Muscle layer of duodenum (tissue), 2 donors: ENCODE measurements around the gene RPL19.
A peak's percentile ranks its signal among the peaks of the same experiment; 100 is the strongest.

Source experiments
- H3K27ac ChIP-seq: one replicate; pipeline ENCODE4 v1.7.0; 2013; ENCODE audit warnings: mild to moderate bottlenecking, low read length
- H3K27me3 ChIP-seq: one replicate; pipeline ENCODE4 v1.7.0; 2013; ENCODE audit warnings: low read depth, mild to moderate bottlenecking, control low read depth, low read length
- H3K36me3 ChIP-seq, 2 donors: one replicate each; pipeline ENCODE4 v1.7.0; 2013; ENCODE audit warnings: low read length in 2 of 2, control low read depth in 1 of 2, mild to moderate bottlenecking in 1 of 2; ENCODE audit not compliant: insufficient read depth in 2 of 2, control insufficient read depth in 1 of 2
- H3K4me1 ChIP-seq, 2 donors: one replicate each; pipeline ENCODE4 v1.7.0; 2013; ENCODE audit warnings: low read length in 2 of 2, mild to moderate bottlenecking in 2 of 2, control low read depth in 1 of 2, moderate library complexity in 1 of 2; ENCODE audit not compliant: insufficient read depth in 2 of 2, control insufficient read depth in 1 of 2
- H3K4me3 ChIP-seq, 2 donors: one replicate each; pipeline ENCODE4 v1.7.0; 2013; ENCODE audit warnings: low read length in 2 of 2, low read depth in 1 of 2, mild to moderate bottlenecking in 1 of 2
- H3K9me3 ChIP-seq, 2 donors: one replicate each; pipeline ENCODE4 v1.7.0; 2013; ENCODE audit warnings: low read length in 2 of 2, control low read depth in 1 of 2, mild to moderate bottlenecking in 1 of 2; ENCODE audit not compliant: control insufficient read depth in 1 of 2
- donor health status: healthy.

Gene RPL19

DNA sequence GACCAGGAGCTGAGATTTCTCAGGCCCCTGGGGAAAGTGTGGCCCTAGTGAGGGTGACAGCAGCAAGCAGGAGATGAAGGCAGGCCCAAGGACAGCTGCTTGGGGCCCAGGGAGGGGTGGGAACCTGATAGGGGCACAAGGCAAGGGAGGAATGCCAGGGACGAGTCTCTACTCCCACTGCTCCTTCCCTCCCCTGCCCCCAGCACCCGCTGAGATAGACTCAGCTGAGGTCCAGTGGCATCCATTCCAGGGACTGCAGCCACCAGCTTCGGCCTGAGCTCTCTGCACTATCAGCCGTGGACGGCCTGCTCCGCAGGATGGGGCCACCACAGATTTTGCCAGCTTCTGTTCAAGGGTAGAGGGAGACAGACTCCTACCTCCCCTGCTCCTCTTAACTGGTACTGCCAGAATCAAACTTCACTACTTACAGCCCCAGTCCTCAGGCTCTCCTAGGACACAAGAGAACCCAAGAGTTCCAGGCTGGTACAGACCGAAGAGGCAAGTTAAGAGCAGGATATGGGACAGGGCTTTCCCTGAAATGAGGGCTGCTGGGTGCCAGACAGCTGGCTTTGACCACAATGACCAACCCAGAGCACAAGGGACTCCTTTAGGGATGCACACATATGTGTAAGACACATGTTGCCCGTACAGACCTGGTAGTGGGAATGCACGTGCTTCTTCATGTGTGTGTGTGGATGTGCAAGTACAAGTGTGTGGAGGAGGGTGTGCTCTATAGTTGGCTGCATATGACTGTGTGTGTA lies 8.2 kb upstream of the RPL19 start:
- no peak overlapping the region for H3K4me3 ChIP-seq
- no peak overlapping the region for H3K27ac ChIP-seq
- peaks cover 17 to 29% of the 10 kb centered on the region in 2 donors for H3K36me3 ChIP-seq
- H3K27me3 ChIP-seq: no peaks in the 10 kb centered on the region
- peaks cover 4 to 24% of the 10 kb centered on the region in 2 donors for H3K4me1 ChIP-seq
- H3K9me3 ChIP-seq: no peaks in the 10 kb centered on the region

- Histone ChIP-seq H3K36me3 (peaks cover 11 to 22% of the 10 kb centered on the region in 2 donors), H3K27ac (no peak overlapping the region), H3K4me3 (no peak overlapping the region), H3K4me1 (peaks cover 4 to 26% of the 10 kb centered on the region in 2 donors), H3K27me3 (no peaks in the 10 kb centered on the region), H3K9me3 (no peaks in the 10 kb centered on the region)
These were observed 7.2 kb upstream of the RPL19 start for GRCh38 chr17:39192901-39193300.

DNA sequence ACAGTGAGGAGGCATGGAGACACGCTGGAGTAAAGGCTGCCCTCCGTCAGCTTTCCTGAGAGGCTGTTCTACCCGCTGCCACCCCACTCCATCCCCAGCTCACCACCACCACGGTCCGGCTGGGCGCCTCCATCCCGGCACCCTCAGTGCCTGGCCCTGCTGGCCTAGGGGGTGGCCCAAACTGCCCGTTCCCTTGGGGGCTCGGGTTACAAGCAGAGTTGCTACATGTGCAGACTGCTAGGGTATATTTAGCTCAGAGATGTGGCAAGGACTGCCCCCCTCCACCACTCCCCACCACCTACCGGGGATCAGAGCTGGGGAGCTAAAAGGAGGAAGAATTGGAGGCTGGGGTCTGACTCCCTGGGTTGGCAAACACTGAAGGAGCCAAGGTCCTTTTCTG lies 6.7 kb upstream of the RPL19 start:
- H3K27me3 ChIP-seq: no peaks in the 10 kb centered on the region
- H3K4me1 ChIP-seq: peaks cover 4 to 30% of the 10 kb centered on the region in 2 donors
- no peak overlapping the region for H3K27ac ChIP-seq
- H3K4me3 ChIP-seq: no peak overlapping the region
- peaks cover 11 to 21% of the 10 kb centered on the region in 2 donors for H3K36me3 ChIP-seq
- H3K9me3 ChIP-seq: no peaks in the 10 kb centered on the region

- H3K9me3 ChIP-seq: no peaks in the 10 kb centered on the region
- no peak overlapping the region for H3K27ac ChIP-seq
- no peak overlapping the region for H3K4me3 ChIP-seq
- H3K27me3 ChIP-seq: no peaks in the 10 kb centered on the region
- peaks cover 11 to 17% of the 10 kb centered on the region in 2 donors for H3K36me3 ChIP-seq
- H3K4me1 ChIP-seq: peaks cover 4 to 35% of the 10 kb centered on the region in 2 donors
These were observed 5.7 kb upstream of the RPL19 start for GRCh38 chr17:39194089-39194984.

- H3K36me3 ChIP-seq: peaks cover 11 to 18% of the 10 kb centered on the region in 2 donors
- no peak overlapping the region for H3K4me3 ChIP-seq
- H3K4me1 ChIP-seq: peaks cover 4 to 35% of the 10 kb centered on the region in 2 donors
These were observed 5.0 kb upstream of the RPL19 start for GRCh38 chr17:39194985-39195524.

DNA sequence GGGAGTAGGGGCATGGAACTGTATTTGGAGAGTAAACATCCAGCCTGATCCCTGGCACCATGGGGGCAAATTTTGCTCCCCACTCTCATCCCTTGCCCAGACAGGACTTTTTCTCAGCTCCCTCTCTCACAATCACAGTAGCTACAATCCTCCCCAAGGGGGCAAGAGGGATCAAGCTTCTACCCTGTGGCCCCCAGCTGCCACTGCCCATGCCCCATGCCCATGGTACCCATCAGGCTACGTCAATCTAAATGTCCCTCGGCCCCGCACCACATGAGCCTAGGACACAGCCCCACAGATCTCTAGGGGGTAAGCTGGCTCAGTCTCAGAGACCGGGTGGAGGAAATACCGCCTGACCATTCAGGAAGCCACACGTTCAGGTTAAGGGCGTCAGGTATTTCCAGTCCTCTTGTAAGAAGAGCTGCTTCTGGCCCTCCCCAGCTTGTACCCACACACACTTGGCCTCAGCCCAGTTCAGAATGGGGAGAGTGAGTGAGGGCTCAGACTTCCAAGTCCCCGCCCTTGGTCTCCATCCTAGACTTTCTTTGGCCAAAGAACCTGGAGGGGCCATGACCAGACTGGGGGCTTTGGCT lies 4.4 kb upstream of the RPL19 start:
- Histone ChIP-seq H3K27me3 (no peaks in the 10 kb centered on the region), H3K36me3 (peaks cover 11 to 23% of the 10 kb centered on the region in 2 donors), H3K4me3 (peak overlapping the region in 1 of 2 donors; percentile 73), H3K27ac (no peak overlapping the region), H3K9me3 (no peaks in the 10 kb centered on the region), H3K4me1 (peaks cover 4 to 35% of the 10 kb centered on the region in 2 donors)

More at GRCh38 chr17:39194985-39195524, 5.0 kb upstream of the RPL19 start:
- Histone ChIP-seq H3K9me3 (no peaks in the 10 kb centered on the region), H3K27me3 (no peaks in the 10 kb centered on the region), H3K27ac (no peak overlapping the region)

GRCh38 chr17:39196241-39196807 lies 3.8 kb upstream of the RPL19 start:
- peaks cover 9 to 42% of the 10 kb centered on the region in 2 donors for H3K4me1 ChIP-seq

DNA sequence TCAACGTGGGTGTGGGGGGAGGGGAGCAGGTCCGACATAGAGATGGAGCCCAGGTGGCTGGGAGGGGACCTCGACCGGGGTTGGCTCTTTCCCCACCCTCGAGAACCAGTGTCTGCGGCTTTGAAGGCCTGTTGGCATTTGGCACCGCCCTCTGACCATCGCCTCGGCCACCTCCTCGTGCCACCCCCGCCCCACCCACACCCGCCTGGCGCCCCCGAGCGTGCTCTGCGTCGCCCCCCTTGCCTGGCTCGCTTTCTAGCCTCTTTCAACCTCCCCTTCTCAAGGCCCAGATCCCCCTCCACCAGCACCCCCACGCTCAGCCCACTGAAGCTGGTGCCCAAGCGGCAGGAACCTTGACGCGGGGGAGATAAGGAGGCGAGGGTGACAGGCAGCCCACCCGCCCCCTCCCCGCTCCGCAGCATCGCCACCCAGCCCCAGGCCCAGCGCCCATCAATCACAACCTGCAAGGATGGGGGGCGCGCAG lies 3.2 kb upstream of the RPL19 start:
- H3K27ac ChIP-seq: no peak overlapping the region
- peaks cover 9 to 47% of the 10 kb centered on the region in 2 donors for H3K4me1 ChIP-seq

More at GRCh38 chr17:39196241-39196807, 3.8 kb upstream of the RPL19 start:
- Histone ChIP-seq H3K27ac (no peak overlapping the region), H3K9me3 (no peaks in the 10 kb centered on the region), H3K27me3 (no peaks in the 10 kb centered on the region), H3K4me3 (peak overlapping the region; percentile 37 to 73), H3K36me3 (peaks cover 7 to 21% of the 10 kb centered on the region in 2 donors)

DNA sequence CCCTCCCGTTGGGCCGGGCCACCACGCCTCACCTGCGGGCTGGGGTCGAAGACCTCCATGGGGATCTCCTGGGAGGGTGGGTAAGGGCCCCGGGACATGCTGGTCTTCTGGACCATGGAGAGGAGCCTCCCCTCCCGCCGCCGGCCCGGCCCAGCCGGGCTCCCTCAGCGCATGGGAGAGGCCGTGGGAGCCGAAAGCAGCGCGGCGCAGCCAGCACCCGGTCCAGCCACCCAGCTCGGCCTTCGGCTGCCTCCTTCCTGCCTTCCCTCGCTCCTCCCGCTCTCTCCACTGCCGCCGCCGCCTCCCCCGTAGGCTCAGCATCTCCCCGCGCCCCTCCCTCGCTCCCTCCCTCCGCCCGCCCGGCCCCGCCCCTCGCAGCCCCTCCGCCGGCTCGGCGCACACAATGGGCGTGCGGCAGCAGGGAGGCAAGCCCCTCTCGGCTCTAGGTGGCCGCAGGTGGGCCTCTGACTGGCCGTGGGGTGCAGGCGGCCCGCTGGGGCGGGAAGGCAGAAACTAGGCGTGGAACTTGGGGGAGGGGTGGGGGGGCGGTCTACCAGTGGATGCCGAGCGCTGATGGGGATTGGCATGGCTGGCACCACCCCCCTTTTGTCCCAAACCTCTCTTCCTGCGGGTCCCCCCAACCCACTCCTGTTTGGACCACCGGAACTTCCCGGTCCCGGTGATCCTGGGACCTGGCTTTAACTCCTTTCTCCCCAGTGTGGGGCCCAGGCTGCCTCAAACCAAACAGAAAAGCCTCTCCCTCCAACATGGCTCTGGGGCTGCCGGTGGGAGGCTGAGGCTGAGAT lies 2.5 kb upstream of the RPL19 start, which contains the start of gene CACNB1:
Gene CACNB1, minus strand, starts transcription at position 290 of the 806 bp plus-strand sequence. Its CDS starts 174 bp downstream, at position 116.
- Histone ChIP-seq H3K9me3 (no peaks in the 10 kb centered on the region), H3K27ac (no peak within 1 kb of the TSS), H3K4me1 (peaks cover 9 to 54% of the 10 kb centered on the region in 2 donors), H3K36me3 (peaks cover 11 to 21% of the 10 kb centered on the region in 2 donors), H3K4me3 (peak within 1 kb of the TSS; percentile 56 to 73), H3K27me3 (no peaks in the 10 kb centered on the region)

More for the DNA sequence above, 3.2 kb upstream of the RPL19 start:
- peak overlapping the region; percentile 56 to 73 for H3K4me3 ChIP-seq
- H3K27me3 ChIP-seq: no peaks in the 10 kb centered on the region
- no peaks in the 10 kb centered on the region for H3K9me3 ChIP-seq
- peaks cover 10 to 21% of the 10 kb centered on the region in 2 donors for H3K36me3 ChIP-seq

- Histone ChIP-seq H3K4me3 (peak overlapping the region; percentile 26 to 73), H3K27ac (no peak overlapping the region), H3K27me3 (no peaks in the 10 kb centered on the region), H3K9me3 (no peaks in the 10 kb centered on the region), H3K4me1 (peaks cover 9 to 54% of the 10 kb centered on the region in 2 donors), H3K36me3 (peaks cover 14 to 27% of the 10 kb centered on the region in 2 donors)
These were observed 1.9 kb upstream of the RPL19 start for GRCh38 chr17:39198186-39198566.
